ENCODE results near the gene CD40. TPM values are rescaled to one million over a fixed set of nuclear protein-coding genes. Genes with fewer than 3 reads are reported as not detected.

Gene CD40
- total RNA-seq, 1 donor from 2014 or later, result 57.6 TPM

- H3K4me3 ChIP-seq (ENCODE audit: low read depth, low read length), result no peak overlapping the region
- no peaks in the 10 kb centered on the region for H3K27me3 ChIP-seq (ENCODE audit: control insufficient read depth, insufficient read depth, low read length)
- H3K36me3 ChIP-seq (ENCODE audit: control insufficient read depth, insufficient read depth, low read length), result peaks cover 4% of the 10 kb centered on the region
- DNase-seq (ENCODE audit: low read depth), result no peak
- TF ChIP-seq CTCF (IDR thresholded peaks at IDR 0.05; ENCODE audit: insufficient read depth, low read length, poor library complexity, severe bottlenecking), result no peak
Measured at GRCh38 chr20:46121184-46121930, 3.2 kb downstream of the CD40 start.

GRCh38 chr20:46122071-46122470, 4.0 kb downstream of the CD40 start:
- H3K4me3 ChIP-seq (ENCODE audit: low read depth, low read length), result no peak overlapping the region
- no peak for TF ChIP-seq CTCF (IDR thresholded peaks at IDR 0.05; ENCODE audit: insufficient read depth, low read length, poor library complexity, severe bottlenecking)
- no peaks in the 10 kb centered on the region for H3K27me3 ChIP-seq (ENCODE audit: control insufficient read depth, insufficient read depth, low read length)
- peaks cover 6% of the 10 kb centered on the region for H3K36me3 ChIP-seq (ENCODE audit: control insufficient read depth, insufficient read depth, low read length)
- peak; percentile 61 for DNase-seq (ENCODE audit: low read depth)

DNA sequence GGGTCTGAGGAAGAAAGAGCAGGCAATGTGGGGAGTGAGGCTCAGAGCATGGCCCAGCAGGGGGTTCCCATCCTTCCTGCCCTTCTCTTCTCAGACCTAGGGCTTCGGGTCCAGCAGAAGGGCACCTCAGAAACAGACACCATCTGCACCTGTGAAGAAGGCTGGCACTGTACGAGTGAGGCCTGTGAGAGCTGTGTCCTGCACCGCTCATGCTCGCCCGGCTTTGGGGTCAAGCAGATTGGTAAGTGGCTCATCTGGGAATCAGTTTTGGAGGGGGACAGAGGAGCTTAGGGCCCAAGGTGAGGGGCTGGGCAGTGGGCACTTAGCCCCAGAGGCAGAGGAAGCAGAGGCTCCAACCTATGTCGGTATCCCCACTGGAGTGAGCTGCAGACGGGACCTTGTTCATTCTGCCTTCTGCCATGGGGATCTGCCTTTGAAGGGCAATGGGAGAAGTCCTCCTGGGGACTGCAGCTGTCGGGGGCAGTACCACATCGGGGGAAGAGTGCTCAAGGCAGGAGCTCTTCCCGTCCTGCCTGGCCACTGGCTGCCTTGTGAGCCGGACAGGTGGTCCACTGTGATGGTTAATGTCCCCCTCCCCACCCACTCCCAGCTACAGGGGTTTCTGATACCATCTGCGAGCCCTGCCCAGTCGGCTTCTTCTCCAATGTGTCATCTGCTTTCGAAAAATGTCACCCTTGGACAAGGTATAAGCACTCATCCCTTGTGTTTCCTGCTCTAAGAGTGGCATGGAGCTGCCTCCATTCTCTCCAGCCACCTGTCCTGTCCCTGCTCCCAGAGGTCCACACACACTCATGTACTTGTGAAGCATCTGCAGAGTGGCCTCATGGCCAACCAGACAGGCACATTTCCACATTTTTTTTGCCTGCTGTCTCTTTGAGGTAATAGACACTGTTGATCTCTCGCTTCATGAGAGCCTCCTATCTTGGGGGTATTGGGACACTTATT, 4.7 kb downstream of the CD40 start:
- no peak for TF ChIP-seq CTCF (IDR thresholded peaks at IDR 0.05; ENCODE audit: insufficient read depth, low read length, poor library complexity, severe bottlenecking)
- H3K36me3 ChIP-seq (ENCODE audit: control insufficient read depth, insufficient read depth, low read length), result peaks cover 6% of the 10 kb centered on the region
- no peaks in the 10 kb centered on the region for H3K27me3 ChIP-seq (ENCODE audit: control insufficient read depth, insufficient read depth, low read length)
- no peak overlapping the region for H3K4me3 ChIP-seq (ENCODE audit: low read depth, low read length)
- DNase-seq (ENCODE audit: low read depth), result no peak

GRCh38 chr20:46123482-46124245, 5.5 kb downstream of the CD40 start:
- H3K36me3 ChIP-seq (ENCODE audit: control insufficient read depth, insufficient read depth, low read length), result peaks cover 6% of the 10 kb centered on the region
- no peak for TF ChIP-seq CTCF (IDR thresholded peaks at IDR 0.05; ENCODE audit: insufficient read depth, low read length, poor library complexity, severe bottlenecking)
- DNase-seq (ENCODE audit: low read depth), result no peak
- no peak overlapping the region for H3K4me3 ChIP-seq (ENCODE audit: low read depth, low read length)
- no peaks in the 10 kb centered on the region for H3K27me3 ChIP-seq (ENCODE audit: control insufficient read depth, insufficient read depth, low read length)

GRCh38 chr20:46126440-46127056, 8.4 kb downstream of the CD40 start:
- no peak for DNase-seq (ENCODE audit: low read depth)
- H3K36me3 ChIP-seq (ENCODE audit: control insufficient read depth, insufficient read depth, low read length), result peaks cover 6% of the 10 kb centered on the region
- H3K27me3 ChIP-seq (ENCODE audit: control insufficient read depth, insufficient read depth, low read length), result peaks cover 3% of the 10 kb centered on the region
- H3K4me3 ChIP-seq (ENCODE audit: low read depth, low read length), result no peak overlapping the region
- no peak for TF ChIP-seq CTCF (IDR thresholded peaks at IDR 0.05; ENCODE audit: insufficient read depth, low read length, poor library complexity, severe bottlenecking)
